Panc1 (cell line): ENCODE measurements around the gene UBE2L3. TPM values are rescaled to one million over a fixed set of nuclear protein-coding genes. Genes with fewer than 3 reads are reported as not detected.

Experiments
- ATAC-seq: fragments of 200-7000 bp; cut with Tn5 transposase; 2 replicates; pipeline ENCODE4 v1.9.1; 2020; ENCODE audit warnings: mild to moderate bottlenecking, moderate library complexity
- BruUV-seq: library from RNA; stranded (reverse); fragments of 400-500 nt; replicated peaks from 2 replicates; lab custom pipeline; 2021; lab: Mats Ljungman, UMichigan
- CTCF ChIA-PET: fragments of 300-600 bp; sonication (Branson Sonifier 250); formaldehyde crosslinking; loops from one replicate; lab custom pipeline; 2022; ENCODE audit warnings: antibody characterized with exemption; lab: Charles Lee
- POLR2A ChIA-PET: fragments of 300-600 bp; sonication (Branson Sonifier 250); formaldehyde crosslinking; loops from one replicate; lab custom pipeline; 2022; ENCODE audit warnings: antibody characterized with exemption; lab: Charles Lee
- DNase-seq: peaks from one replicate; pipeline ENCODE4 v3.0.0-alpha.2; 2010; ENCODE audit warnings: low read depth, low spot score
- H3K27ac ChIP-seq: 2 replicates; pipeline ENCODE4 v1.5.1; 2011; ENCODE audit warnings: mild to moderate bottlenecking, low read length, inconsistent platforms
- H3K27me3 ChIP-seq: fragments of 200-500 bp; sonication (Bioruptor generic); 2 replicates; pipeline ENCODE4 v1.6.0; 2014; ENCODE audit warnings: low read length, inconsistent platforms; ENCODE audit not compliant: control insufficient read depth, insufficient read depth
- H3K36me3 ChIP-seq: fragments of 200-500 bp; sonication (Bioruptor generic); 2 replicates; pipeline ENCODE4 v1.5.1; 2014; ENCODE audit warnings: inconsistent platforms, mild to moderate bottlenecking, low read length, moderate library complexity; ENCODE audit not compliant: control insufficient read depth, insufficient read depth
- H3K4me1 ChIP-seq: 2 replicates; pipeline ENCODE4 v1.5.1; 2011; ENCODE audit warnings: inconsistent platforms, mild to moderate bottlenecking, low read length, moderate library complexity; ENCODE audit not compliant: control insufficient read depth, insufficient read depth
- H3K4me3 ChIP-seq, 2 experiments: 2 replicates each; pipeline ENCODE4 v1.5.1; 2011 to 2012; ENCODE audit warnings: low read depth in 2 of 2, low read length in 2 of 2, mild to moderate bottlenecking in 2 of 2, inconsistent platforms in 1 of 2, moderate library complexity in 1 of 2
- H3K9me3 ChIP-seq: fragments of 200-500 bp; sonication (Bioruptor generic); 2 replicates; pipeline ENCODE4 v1.5.1; 2014; ENCODE audit warnings: low read depth, mild to moderate bottlenecking, inconsistent platforms, low read length, moderate library complexity; ENCODE audit not compliant: control insufficient read depth, insufficient read depth
- CTCF ChIP-seq: fragments of 450-650 bp; IDR thresholded peaks from 2 replicates; pipeline ENCODE4 v1.5.1; 2017; ENCODE audit warnings: mild to moderate bottlenecking
- POLR2AphosphoS5 ChIP-seq: IDR thresholded peaks from 2 replicates; pipeline ENCODE4 v1.6.1; 2012; ENCODE audit warnings: mild to moderate bottlenecking, low read depth, low read length, moderate library complexity
- REST ChIP-seq, 2 experiments: IDR thresholded peaks; 2 replicates each; pipeline ENCODE4 v1.6.1; 2011 to 2012; ENCODE audit warnings: low read depth in 2 of 2, control low read depth in 1 of 2, low read length in 1 of 2, mild to moderate bottlenecking in 1 of 2, moderate library complexity in 1 of 2; ENCODE audit not compliant: insufficient read depth in 1 of 2
- SIN3A ChIP-seq: IDR thresholded peaks from 2 replicates; pipeline ENCODE4 v1.6.1; 2012; ENCODE audit warnings: low read depth, mild to moderate bottlenecking, low read length, moderate library complexity, borderline replicate concordance; ENCODE audit not compliant: insufficient read depth
- TCF7L2 ChIP-seq: IDR thresholded peaks from 2 replicates; pipeline ENCODE4 v1.6.1; 2011; ENCODE audit warnings: mild to moderate bottlenecking, low read depth, low read length, inconsistent platforms
- in situ Hi-C: cut with HindIII; loops from 2 replicates; pipeline ENCODE4 v1.10.0; 2016; ENCODE audit warnings: low sequenced_read_pairs, low pct_unique_long_range_greater_than_20kb
- intact Hi-C: fragments of 100-400 bp; cut with micrococcal nuclease; formaldehyde crosslinking; loops from one replicate; pipeline ENCODE4 v1.10.0; 2022; ENCODE audit not compliant: unreplicated experiment
- total RNA-seq: library from RNA; stranded (reverse); gene quantifications from one replicate; pipeline ENCODE4 v1.2.1, GENCODE V29; 2021; ENCODE audit not compliant: unreplicated experiment

The UBE2L3 gene
- total RNA-seq, 1 experiment from 2014 or later, result 51.1 TPM

- peaks cover 8% of the 10 kb centered on the region for H3K4me1 ChIP-seq
- no TSS peak for BruUV-seq
- in situ Hi-C loops, result no loop called here
These were observed 24.9 kb downstream of the UBE2L3 start for GRCh38 chr22:21592422-21592821.

More at GRCh38 chr22:21592422-21592821, 24.9 kb downstream of the UBE2L3 start:
- H3K27me3 ChIP-seq, result no peaks in the 10 kb centered on the region
- no peak overlapping the region for H3K4me3 ChIP-seq
- POLR2A ChIA-PET, result no interaction called here
- peaks cover 2% of the 10 kb centered on the region; the same call in 1 of the 2 replicates for H3K36me3 ChIP-seq
- no peak for DNase-seq
- intact Hi-C loops, result loop anchor here (10.0 kb wide), 1 partner anchor 52 kb away; the partner anchor contains the start of gene SDF2L1
- ATAC-seq, result no peak
- TF ChIP-seq TCF7L2 (no peak), SIN3A (no peak), REST (IDR thresholded peaks at IDR 0.05; ENCODE audit: insufficient read depth in 1 of 2, low read depth in 2 of 2, low read length in 1 of 2) (no peak), POLR2AphosphoS5 (no peak), CTCF (no peak)
- H3K9me3 ChIP-seq, result no peaks in the 10 kb centered on the region
- no peak overlapping the region for H3K27ac ChIP-seq
- CTCF ChIA-PET, result no interaction called here
